ENCODE results near the gene CTDSPL.

Gene CTDSPL

DNA sequence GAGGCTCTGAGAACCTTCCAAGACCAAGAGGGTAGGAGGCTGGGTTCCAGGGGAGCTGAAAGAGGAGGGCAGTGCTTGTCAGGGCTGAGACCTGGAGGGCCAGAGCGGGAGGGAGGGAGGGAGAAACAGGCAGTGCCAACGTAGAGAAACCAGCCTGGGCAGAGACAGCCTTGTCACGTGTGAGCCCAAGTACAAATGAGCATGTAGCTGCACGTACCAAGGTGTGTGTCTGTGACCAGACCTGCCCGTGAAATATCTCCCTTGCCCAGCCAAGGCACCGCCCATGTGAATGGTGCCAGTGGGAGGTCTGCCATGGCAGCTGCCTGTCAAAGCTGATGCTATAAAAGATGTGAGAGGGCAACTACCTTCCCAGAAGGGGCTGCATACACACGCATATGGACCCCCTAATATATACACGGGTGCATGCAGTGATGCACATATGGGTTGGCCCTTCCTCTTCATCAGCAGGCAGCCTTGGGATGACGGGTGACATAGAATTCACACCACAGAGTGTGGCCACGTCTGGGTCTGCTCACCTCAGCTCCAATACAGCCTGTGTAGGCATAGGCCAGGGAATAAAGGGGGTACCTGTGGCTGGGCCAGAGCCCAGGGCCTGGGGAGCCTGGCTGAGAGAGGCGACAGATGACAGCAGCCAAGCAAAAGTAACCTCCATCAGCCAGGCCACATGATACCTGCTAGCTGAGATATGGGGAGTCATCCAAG is 7.8 kb upstream of the CTDSPL start:
- no peak for DNase-seq (ENCODE audit: low read depth)

DNA sequence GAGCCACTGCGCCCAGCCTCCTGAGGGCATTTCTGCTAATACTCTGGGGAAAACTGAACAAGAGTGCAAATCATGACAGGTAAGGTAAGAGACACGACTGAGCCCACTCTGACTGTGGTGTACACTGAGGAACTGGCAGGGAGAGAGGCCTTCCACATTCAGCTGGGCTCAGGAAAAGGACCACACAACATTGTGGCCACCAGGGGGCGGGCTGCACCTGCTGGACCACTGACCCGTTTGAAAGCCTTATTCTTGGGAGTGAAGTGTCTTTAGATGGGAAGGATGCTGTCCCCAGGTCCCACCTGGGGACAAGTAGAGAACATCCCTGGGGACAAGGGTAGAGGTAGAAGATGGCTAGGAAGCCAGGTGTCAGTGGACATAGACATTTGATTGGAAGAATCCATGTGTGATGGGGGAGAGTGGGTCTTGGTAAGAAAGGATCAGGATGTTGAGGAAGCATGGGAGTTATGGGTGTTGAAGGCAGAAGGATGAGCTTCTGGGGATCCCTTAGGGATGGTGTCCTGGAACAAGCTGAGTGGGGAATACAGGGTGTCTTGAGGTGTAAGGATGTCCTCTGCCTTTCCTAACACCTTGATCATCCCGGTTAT is 6.2 kb upstream of the CTDSPL start:
- DNase-seq (ENCODE audit: low read depth): peak; percentile 67

DNA sequence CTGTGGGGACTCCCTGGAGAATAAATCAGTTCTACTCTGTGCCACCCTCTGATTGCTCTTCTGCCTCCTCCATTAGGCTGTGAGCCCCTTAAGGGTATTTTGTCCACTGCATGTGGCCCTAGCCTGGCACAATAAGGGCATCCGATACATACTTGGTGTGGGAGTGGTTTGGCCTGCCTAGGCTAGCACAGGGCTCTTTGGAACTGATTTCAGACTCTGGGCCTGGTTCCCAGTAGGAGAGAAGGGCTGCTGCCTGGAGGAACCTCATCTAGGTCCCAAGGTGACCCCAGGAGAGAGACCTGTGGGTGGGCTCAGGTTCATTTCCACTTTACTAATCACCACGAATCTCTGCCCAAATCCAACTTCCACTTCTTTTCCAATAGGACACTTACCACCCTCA is 5.3 kb upstream of the CTDSPL start:
- DNase-seq (ENCODE audit: low read depth): no peak

DNA sequence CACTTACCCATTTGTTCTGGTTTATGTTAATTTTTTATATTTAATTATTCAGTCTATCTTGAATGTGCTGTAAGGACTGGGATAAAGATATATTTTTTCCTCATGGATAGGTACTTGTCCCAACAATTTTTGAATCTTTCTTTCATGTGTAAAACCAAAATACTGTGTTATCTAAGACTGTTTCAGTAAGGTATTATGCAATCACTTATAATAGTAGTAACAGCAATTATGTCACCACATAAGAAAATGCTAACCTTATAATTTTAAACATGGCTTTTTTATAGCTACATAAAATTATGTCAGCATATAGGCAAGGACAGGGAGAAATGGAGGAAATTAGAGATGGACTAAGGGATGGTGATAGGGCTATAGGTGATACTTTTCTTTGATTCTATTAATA is 2.9 kb upstream of the CTDSPL start:
- no peak for DNase-seq (ENCODE audit: low read depth)

DNA sequence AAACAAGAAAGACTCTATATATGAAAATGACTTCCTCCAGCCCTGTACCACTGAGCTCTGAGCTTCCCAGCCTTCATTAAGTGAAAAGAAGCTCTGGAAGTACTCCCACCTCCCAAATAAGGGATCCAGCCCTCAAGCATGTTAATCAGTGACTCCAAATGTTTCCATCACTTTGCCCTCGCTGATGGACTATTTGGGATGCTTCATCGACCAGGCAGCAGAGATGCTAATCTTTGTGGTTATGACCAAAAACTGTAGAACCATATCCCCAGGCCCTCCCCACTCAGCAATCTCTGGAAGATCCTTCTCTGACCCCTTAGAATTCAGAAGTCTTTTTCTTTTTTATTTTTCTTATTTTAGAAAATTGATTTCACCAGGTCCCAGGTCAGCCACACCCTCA is 2.3 kb upstream of the CTDSPL start:
- no peak for DNase-seq (ENCODE audit: low read depth)

DNA sequence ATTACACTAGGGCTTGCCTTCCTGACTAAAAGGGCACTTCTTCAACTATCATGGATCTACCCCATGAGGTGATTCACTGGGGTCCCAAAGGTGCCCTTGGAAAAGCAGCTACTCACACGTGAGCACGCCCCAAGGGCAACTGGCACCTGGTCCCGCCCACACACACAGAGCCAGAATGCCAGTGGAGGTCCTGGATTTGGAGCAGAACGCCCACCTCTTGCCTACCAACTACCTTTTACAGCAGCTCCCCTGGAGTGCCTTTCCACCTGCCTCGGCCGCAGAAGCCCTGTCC is 1.8 kb upstream of the CTDSPL start:
- no peak for DNase-seq (ENCODE audit: low read depth)

DNA sequence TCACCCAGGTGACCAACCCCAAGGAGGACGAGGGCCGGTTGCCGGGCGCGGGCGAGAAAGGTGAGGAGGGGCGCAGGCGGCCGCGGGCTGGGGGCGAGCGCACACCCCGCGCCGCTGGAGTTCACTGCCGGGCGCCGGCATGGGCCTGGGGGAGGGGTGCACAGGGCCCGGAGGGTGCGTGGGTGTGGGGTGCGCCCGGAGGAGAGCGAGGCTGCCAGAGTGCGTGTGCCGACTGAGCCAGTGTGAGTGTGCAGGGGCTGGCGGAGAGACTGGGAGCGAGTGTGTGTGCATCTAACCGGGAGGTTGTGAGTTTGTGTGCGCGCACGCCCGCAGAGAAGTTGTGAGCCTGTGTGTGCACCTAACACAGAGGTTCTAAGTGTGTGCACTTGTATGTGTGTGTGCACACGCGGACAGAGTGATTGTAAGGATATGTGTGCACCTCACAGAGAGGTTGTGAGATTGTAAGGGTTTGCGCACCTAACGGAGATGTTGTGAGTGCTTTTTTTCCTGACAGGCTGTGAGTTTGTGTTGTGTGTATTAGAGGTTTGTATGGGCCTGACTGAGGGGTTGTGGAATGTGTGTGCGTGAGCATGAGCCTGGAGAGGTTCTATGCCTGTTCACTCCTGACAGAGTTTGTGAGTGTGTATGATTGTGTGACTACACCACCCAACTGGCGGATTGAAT is 681 bp downstream of the CTDSPL start:
- peak; percentile 74 for DNase-seq (ENCODE audit: low read depth)

DNA sequence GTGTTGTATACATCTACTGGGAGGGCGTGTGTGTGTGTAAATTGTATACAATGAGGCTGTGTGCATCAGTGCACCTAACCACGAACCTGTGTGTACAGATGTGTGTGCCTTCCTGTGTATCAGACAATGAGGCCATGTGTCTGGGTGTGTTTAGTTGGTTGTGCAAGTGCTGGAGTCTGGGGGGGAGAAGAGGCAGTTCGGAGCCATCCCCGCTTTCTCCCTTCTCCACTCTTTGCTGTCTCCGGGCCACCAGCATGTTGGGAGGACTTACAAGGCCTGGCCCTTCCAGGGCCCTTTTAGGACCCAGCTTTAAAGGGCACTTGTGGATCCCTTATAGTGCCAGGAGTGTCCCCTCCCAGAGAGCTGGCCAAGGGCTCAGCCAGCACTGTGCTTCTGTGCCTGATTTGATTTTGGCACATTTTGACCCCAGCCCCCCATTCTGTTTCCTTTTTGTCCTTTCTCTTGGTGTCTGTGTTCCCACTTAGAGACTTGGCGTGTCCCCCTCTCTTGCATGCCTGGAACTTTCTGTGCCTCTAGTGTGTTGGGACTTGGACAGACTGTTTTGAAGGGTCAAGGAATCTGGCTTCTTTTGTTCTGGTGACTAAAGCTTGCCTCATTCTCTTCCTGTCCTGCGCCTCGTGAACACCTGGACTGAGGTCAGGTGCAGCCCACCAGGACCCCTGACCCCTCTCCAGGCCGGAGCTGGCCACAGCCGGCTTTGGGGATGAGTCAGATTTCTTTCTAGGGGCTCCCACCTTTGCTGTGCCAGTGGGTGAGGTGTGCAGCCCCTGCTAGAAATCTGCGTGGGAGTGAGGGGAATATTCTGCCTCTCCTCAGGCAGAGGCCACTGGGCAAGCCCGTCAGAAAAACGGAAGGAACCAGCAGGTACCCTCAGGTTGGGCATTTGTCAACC is 1.5 kb downstream of the CTDSPL start:
- DNase-seq (ENCODE audit: low read depth): no peak

DNA sequence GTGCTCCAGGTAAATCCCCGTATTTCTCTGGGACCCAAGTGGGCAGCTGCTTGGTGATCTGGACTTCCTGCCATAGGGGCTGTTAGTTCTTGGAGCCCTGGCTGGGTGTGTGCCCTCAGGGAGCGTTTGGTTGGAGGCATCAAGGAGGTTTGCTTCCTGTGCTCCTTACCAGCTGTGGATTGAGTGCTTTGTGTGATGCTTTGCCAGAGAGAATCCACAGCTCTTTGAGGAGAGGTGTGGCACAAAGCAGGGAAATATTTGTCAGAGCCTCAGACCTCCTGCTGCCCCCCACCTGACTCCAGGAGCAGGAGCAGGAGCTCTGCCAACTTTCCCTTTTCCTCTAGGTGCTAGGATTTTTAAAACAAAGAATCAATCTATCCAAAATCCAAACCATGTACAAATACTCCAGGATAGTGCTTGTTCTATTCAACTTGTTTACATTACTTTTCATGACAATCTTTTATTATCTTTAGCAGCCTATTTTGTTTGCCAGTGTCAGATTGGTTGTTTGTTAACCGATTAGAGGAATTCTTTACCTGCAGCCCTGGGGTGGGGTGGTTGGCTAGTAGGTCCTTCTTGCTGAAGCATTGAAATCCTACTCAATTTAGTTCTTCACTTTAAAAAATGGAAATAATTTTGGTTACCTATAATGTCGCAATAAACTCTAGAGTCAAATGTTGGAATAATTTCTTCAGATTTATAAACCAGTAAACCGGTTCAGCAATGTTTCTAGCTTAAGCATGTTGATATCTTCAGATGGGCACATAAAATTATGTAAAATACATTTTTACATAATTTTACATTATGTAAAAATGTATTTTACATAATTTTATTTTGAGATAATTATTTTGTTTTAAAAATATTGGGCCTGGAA is 2.5 kb downstream of the CTDSPL start:
- no peak for DNase-seq (ENCODE audit: low read depth)

DNA sequence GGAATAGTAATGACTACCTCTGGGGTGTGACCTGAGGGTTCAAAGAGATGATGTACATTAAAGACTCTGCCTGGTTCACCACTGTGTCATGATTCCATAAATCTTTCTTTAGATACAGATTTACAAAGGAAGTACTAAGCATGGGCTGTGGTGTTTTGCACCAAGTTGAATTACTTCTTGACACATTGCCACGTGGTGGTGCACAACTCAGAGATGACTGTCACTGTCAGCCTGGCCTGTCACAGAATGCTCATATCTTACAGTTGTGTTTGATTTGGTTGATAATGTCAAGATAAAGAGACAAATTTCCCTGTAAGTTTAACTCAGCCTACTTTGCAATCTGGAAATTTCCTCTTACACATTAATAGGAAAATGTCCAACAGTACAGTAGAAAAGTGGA is 3.2 kb downstream of the CTDSPL start:
- no peak for DNase-seq (ENCODE audit: low read depth)

DNA sequence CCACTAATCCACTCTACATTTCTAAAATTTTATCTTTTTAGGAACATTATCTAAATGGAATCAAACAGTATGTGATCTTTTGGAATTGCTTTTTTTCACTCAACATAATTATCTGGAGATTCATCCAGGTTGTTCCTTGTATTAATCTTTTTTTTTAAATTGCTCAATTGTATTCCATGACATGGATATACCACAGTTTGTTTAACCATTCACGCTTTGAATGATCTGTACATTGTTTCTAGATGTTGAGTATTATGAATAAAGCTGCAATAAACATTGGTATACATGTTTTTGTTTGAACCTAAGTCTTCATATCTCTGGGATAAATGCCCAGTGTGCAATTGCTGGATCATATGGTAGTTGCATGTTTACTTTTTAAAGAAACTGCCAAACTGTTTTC is 5.5 kb downstream of the CTDSPL start:
- DNase-seq (ENCODE audit: low read depth): no peak

DNA sequence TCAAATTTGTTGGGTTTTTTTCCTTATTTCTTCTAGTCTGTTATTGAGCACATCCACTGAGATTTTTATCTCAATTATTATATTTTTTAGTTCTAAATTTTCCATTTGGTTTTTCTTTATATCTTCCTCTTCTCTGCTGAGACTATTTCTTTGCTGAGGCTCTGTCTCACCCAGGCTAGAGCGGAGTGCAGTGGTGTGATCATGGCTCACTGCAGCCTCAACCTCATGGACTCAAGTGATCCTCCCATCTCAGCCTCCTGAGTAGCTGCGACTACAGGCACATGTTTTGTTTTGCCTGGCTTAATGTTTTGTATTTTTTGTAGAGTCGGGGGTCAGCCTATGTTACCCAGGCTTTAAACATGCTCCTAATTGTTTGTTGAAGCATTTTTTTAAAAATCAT is 10.2 kb downstream of the CTDSPL start:
- no peak for DNase-seq (ENCODE audit: low read depth)

DNA sequence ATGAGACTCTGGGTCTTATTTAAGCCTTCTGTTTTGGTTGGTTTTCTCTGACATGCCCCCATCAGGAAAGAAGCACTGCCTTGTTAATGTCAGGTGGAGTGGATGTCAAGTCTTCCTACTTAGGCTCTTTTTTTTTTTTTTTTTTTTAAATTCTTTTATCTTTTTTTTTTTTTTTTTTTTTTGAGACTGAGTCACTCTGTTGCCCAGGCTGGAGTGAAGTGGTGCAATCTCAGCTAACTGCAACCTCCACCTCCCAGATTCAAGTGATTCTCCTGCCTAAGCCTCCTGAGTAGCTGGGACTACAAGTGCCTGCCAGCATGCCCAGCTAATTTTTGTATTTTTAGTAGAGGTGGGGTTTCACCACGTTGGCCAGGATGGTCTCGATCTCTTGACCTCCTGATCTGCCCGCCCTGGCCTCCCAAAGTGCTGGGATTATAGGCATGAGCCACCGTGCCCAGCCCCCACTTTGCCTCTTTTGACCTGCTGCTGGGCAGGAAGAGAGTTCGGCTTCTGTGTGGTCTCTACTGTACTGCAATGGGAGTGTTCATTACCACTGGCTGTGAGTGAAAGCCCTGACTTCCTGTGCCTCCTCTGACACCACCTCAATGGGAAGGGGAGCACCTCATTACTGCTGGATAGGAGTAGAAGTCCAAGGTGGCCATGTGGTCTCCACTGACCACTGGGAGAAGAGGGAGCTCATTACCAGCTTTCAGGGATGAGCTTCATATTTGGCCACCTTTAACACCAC is 10.9 kb downstream of the CTDSPL start:
- no peak for DNase-seq (ENCODE audit: low read depth)

DNA sequence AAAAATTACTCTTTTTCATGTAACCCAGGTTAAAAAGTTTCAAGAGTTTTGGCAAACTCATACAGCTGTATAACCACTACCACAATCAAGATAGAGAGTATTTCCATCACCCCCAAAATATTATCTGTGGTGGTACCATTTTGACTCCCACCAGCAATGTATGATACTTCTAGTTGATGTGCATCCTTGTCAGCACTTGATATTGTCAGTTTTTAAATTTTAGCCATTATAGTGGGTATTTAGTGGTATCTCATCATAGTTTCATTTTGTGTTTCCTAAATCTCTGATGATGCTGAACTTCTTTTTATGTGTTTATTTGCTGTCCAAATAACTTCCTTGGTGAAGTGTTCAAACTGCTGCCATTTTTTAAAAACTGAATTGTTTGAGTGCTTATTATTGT is 14.6 kb downstream of the CTDSPL start:
- DNase-seq (ENCODE audit: low read depth): no peak

DNA sequence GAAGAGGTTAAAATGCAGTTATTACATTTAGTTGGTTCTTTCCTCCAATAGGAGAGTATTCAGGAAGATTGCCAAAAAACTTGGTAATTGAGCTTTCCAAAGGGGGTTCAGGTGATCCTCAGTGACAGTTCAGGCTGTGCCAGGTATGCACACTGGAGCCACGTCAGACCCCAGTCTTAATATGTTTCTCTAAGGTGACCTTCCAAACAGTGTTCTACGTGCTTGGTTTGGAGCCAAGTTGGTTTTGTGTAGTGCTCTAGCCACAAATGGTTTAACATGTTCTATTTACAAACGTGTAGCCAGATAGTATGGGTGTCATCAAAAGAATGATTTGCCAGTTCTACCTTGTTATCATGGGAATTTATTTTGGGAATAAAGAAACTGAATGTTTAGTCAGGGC is 21.0 kb downstream of the CTDSPL start:
- no peak for DNase-seq (ENCODE audit: low read depth)

DNA sequence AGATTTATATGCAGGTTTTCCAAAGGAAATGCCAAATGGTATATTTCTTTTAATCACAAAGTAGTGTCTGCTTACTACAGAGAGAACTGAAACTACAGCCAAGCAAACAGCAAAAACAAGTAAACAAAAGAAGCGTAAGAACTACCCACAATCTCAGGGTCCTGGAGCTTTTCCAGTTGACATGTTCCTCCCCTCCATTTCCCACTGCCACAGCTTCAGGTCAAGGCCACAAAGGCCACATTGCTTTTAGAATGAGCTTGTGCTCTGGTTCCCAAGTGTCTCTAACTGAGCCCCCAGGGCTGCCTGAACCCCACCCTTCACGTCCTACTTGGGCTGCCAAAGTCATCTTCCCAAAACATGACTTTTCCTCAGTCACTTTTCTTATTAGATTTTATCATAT is 24.1 kb downstream of the CTDSPL start:
- DNase-seq (ENCODE audit: low read depth): no peak

DNA sequence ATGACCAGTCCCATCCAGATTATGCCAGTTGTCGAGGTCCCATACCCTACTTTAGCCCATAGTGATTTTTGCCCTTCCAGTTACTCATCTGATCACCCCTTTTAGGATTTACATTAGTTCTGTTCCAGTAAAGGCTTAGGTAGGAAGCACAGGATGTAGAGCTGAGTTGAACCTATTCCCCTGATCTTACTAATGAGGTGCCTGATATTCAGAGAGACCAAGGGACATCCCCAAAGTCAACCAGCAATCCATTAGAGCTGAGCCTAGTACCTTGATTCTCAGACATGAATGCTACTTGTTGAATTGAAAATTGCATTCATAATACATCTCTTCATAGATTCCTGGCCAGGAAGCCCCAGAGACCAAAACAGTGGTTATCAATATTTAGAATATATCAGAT is 24.7 kb downstream of the CTDSPL start:
- no peak for DNase-seq (ENCODE audit: low read depth)

DNA sequence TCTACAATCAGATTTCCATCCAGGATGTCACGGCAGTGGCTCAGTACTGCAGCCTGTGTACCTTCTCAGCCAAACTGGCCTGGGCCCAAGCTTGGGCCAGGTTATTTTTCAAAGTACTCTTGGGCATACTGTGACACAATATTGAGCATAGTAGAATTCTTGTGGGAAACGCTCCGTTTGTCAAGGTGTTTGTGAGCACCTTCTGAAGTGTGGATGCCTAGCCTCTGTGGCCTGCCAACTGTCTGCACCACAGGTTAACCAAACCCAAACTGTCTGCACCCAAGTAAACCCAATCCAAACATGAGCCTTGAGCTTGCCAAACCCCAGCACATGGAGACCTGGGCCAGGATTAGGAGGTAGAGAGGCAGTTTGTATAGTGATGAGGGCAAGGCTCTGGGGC is 25.4 kb downstream of the CTDSPL start:
- DNase-seq (ENCODE audit: low read depth): no peak

DNA sequence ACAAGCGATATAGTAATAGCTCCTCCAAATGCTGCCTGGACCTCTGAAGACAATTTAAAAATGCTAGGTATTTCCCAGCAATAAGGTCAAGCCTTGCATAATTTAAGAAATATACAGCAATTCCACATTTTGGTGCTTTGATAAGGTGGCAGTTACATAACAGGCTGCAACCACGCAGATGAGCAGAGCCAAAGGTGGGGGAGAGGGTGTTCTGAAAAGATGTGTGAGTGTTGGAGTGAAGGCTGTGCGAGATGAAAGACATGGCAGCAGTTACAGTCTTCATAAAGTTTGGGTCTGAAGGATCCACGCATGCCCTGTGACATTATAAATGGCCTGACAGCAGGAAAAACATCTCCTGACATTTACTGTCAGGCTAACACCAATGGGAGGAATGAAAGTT is 26.1 kb downstream of the CTDSPL start:
- DNase-seq (ENCODE audit: low read depth): no peak

DNA sequence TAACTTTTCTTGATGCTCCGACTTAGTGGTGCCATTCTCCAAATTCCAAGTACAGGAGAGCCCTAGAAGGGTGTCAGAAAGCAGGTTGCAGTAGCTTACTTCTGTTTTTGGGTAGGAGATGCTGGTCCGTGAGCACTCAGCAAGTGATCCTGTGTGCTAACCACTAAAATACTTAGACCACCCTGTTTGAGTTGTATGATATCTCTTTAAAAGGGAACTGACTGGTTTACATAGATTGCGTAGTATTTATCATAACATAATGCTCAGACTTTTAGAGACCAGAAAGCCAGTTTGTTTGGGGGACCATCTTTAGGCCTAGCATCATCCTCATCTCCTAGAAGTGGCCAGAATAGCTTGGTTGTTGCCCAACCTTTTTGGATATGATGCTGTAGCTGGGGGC is 26.7 kb downstream of the CTDSPL start:
- DNase-seq (ENCODE audit: low read depth): no peak

DNA sequence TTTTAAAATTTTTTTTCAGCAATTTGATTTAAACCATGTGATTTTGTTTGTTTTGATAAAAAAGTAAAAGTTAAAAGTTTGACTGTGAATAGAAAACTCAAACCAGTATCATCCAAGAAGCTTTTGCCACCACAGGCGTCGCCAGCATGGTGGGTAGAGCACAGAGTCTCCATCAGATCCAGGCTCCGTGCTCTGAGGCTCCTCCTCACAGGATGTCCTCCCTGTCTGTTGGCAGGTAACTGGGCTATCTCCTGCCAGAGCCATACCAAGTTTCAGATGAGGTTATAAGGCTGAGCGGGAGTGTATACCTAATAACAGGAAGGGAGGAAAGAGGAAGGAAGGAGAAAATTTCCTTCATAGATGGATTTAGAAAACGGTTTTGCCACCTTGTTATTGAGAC is 28.8 kb downstream of the CTDSPL start:
- no peak for DNase-seq (ENCODE audit: low read depth)
